PC-9 (cell line): ENCODE data around the gene MAML3.

ENCODE experiments used
- EZH2 ChIP-seq: fragments of 200-600 bp; sonication (generic); IDR thresholded peaks from 2 replicates; pipeline ENCODE4 v1.8.0; 2017; ENCODE audit warnings: antibody characterized with exemption, low read depth
- TF ChIP-seq, protein P1 (sequence below): fragments of 200-600 bp; sonication (generic); conservative IDR thresholded peaks from 2 replicates; pipeline ENCODE4 v1.6.1; 2017; ENCODE audit warnings: mixed run types, antibody characterized with exemption, mild to moderate bottlenecking, moderate library complexity

DNA sequence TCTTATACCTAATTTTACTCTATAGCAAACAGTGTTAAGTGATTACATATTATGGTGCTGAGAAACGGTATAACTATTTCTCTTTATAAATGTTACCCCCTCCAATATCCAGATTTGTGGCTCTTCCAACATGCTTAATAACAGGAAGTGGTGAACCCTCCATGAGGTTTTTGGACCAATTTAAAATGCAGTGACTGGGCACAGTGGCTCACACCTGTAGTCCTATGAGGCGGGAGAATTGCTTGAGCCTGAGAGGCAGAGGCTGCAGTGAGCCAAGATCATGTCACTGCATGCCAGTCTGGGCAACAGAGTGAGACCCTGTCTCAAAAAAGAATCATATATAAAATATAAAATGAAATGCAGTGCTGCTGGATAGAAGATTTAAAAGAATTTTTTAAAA, 351.1 kb downstream of the MAML3 start:
- TF ChIP-seq, protein P1, sequence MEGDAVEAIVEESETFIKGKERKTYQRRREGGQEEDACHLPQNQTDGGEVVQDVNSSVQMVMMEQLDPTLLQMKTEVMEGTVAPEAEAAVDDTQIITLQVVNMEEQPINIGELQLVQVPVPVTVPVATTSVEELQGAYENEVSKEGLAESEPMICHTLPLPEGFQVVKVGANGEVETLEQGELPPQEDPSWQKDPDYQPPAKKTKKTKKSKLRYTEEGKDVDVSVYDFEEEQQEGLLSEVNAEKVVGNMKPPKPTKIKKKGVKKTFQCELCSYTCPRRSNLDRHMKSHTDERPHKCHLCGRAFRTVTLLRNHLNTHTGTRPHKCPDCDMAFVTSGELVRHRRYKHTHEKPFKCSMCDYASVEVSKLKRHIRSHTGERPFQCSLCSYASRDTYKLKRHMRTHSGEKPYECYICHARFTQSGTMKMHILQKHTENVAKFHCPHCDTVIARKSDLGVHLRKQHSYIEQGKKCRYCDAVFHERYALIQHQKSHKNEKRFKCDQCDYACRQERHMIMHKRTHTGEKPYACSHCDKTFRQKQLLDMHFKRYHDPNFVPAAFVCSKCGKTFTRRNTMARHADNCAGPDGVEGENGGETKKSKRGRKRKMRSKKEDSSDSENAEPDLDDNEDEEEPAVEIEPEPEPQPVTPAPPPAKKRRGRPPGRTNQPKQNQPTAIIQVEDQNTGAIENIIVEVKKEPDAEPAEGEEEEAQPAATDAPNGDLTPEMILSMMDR: no peak
- no peak for TF ChIP-seq EZH2
